Activated CD8-positive, alpha-beta T cell treated with anti-CD3 and anti-CD28 coated beads, Interleukin-2, amount 10 ng/mL, durations not matched to agents 7 days and 5 days (primary cell): Measurements from ENCODE around the gene MAPK6. TPM values are rescaled to one million over a fixed set of nuclear protein-coding genes. Genes with fewer than 3 reads are reported as not detected.
"Not testable (repeated sequence)": the region's sequence is repeated elsewhere in the genome, so short reads cannot be mapped to it uniquely, and the experiment has no call there.

Source experiments
- ATAC-seq: fragments of 150-1000 bp; cut with Tn5 transposase; one replicate; pipeline ENCODE4 v1.10.0; 2021; ENCODE audit warnings: moderate library complexity
- CTCF ChIA-PET: fragments of 350-600 bp; sonication (Branson Sonifier 250); formaldehyde crosslinking; loops from one replicate; lab custom pipeline; 2021; ENCODE audit warnings: antibody characterized with exemption; lab: Charles Lee
- POLR2A ChIA-PET: fragments of 350-600 bp; sonication (Branson Sonifier 250); formaldehyde crosslinking; loops from one replicate; lab custom pipeline; 2021; ENCODE audit warnings: antibody characterized with exemption; lab: Charles Lee
- DNase-seq: peaks from one replicate; pipeline ENCODE4 v3.0.0-alpha.2; 2020
- H3K27ac Mint-ChIP-seq: one replicate; pipeline ENCODE4 v1.8.0; 2021; ENCODE audit warnings: mild to moderate bottlenecking, mixed read lengths
- H3K27me3 Mint-ChIP-seq: one replicate; pipeline ENCODE4 v1.8.0; 2021; ENCODE audit warnings: low read depth, mixed read lengths
- H3K36me3 Mint-ChIP-seq: one replicate; pipeline ENCODE4 v1.8.0; 2021; ENCODE audit warnings: low read depth, mixed read lengths
- H3K4me1 Mint-ChIP-seq: one replicate; pipeline ENCODE4 v1.8.0; 2021; ENCODE audit warnings: low read depth, mixed read lengths
- H3K4me3 Mint-ChIP-seq: one replicate; pipeline ENCODE4 v1.8.0; 2021; ENCODE audit warnings: mild to moderate bottlenecking, mixed read lengths
- H3K9me3 Mint-ChIP-seq: one replicate; pipeline ENCODE4 v1.8.0; 2022; ENCODE audit warnings: mixed read lengths; ENCODE audit not compliant: insufficient read depth
- total RNA-seq, 2 experiments: library from RNA; stranded (reverse); gene quantifications; one replicate each; pipeline ENCODE4 v1.2.3, GENCODE V29; 2021

MAPK6 gene
- total RNA-seq, 2 experiments from 2014 or later, result 26.5 to 31.8 TPM

- not testable (repeated sequence) for H3K9me3 Mint-ChIP-seq, H3K36me3 Mint-ChIP-seq, ATAC-seq, H3K27me3 Mint-ChIP-seq, DNase-seq
- Mint-ChIP-seq H3K4me1 (peaks cover 30% of the 10 kb centered on the region), H3K27ac (peak overlapping the region; percentile 23), H3K4me3 (peak overlapping the region; percentile 35)
- POLR2A ChIA-PET, result interaction anchor here (1.2 to 1.4 kb wide), 2 partner anchors 31 to 63 kb away, joined by 3 to 4 read pairs; no protein-coding TSS in a partner anchor
- CTCF ChIA-PET, result interaction anchor here (0.7 to 3.0 kb wide), 15 partner anchors 8 to 144 kb away, joined by 3 to 15 read pairs (median 4); partner anchors contain the start of gene LEO1
Measured at GRCh38 chr15:52083037-52083359, 64.0 kb downstream of the MAPK6 start.

- no peak for DNase-seq
- Mint-ChIP-seq H3K36me3 (no peaks in the 10 kb centered on the region), H3K27ac (no peak overlapping the region), H3K4me3 (no peak overlapping the region), H3K27me3 (no peaks in the 10 kb centered on the region), H3K4me1 (peaks cover 30% of the 10 kb centered on the region), H3K9me3 (no peaks in the 10 kb centered on the region)
- ATAC-seq, result no peak
- POLR2A ChIA-PET, result interaction anchor here (0.6 to 1.4 kb wide), 3 partner anchors 16 to 64 kb away, joined by 3 to 4 read pairs (median 3); no protein-coding TSS in a partner anchor
- CTCF ChIA-PET, result interaction anchor here (0.9 to 3.0 kb wide), 12 partner anchors 8 to 144 kb away, joined by 3 to 15 read pairs (median 4); partner anchors contain the start of gene LEO1
Measured at GRCh38 chr15:52083603-52084002, 64.6 kb downstream of the MAPK6 start.

GRCh38 chr15:52085299-52085698 lies 66.3 kb downstream of the MAPK6 start:
- Mint-ChIP-seq H3K27me3 (peaks cover 6% of the 10 kb centered on the region), H3K4me1 (peaks cover 23% of the 10 kb centered on the region), H3K27ac (no peak overlapping the region), H3K9me3 (peaks cover 10% of the 10 kb centered on the region), H3K36me3 (peaks cover 4% of the 10 kb centered on the region), H3K4me3 (no peak overlapping the region)
- ATAC-seq, result no peak
- POLR2A ChIA-PET, result interaction anchor here (0.6 kb wide), 1 partner anchor 31 kb away, joined by 3 read pairs; no protein-coding TSS in a partner anchor
- DNase-seq, result no peak
- CTCF ChIA-PET, result no interaction called here

GRCh38 chr15:52086011-52086786 lies 67.2 kb downstream of the MAPK6 start:
- Mint-ChIP-seq H3K36me3 (peaks cover 4% of the 10 kb centered on the region), H3K27me3 (peaks cover 6% of the 10 kb centered on the region), H3K27ac (no peak overlapping the region), H3K4me1 (peaks cover 20% of the 10 kb centered on the region), H3K4me3 (no peak overlapping the region), H3K9me3 (peaks cover 14% of the 10 kb centered on the region)
- CTCF ChIA-PET, result no interaction called here
- ATAC-seq (no peak), DNase-seq (no peak)
- POLR2A ChIA-PET, result interaction anchor here (0.6 kb wide), 1 partner anchor 32 kb away, joined by 3 read pairs; no protein-coding TSS in a partner anchor

GRCh38 chr15:52090193-52090592 lies 71.2 kb downstream of the MAPK6 start:
- no peak overlapping the region for H3K27ac Mint-ChIP-seq
- H3K27me3 Mint-ChIP-seq, result peaks cover 13% of the 10 kb centered on the region
- peaks cover 14% of the 10 kb centered on the region for H3K9me3 Mint-ChIP-seq
- POLR2A ChIA-PET, result interaction anchor here (0.7 kb wide), 1 partner anchor 10 kb away, joined by 3 read pairs; no protein-coding TSS in a partner anchor
- no peak overlapping the region for H3K4me3 Mint-ChIP-seq
- CTCF ChIA-PET, result interaction anchor here (0.6 to 1.8 kb wide), 2 partner anchors 11 to 23 kb away, joined by 3 to 10 read pairs; no protein-coding TSS in a partner anchor
- no peaks in the 10 kb centered on the region for H3K4me1 Mint-ChIP-seq
- ATAC-seq, result no peak
- H3K36me3 Mint-ChIP-seq, result peaks cover 4% of the 10 kb centered on the region
- no peak for DNase-seq

GRCh38 chr15:52093167-52093538 lies 74.1 kb downstream of the MAPK6 start:
- no peak overlapping the region for H3K4me3 Mint-ChIP-seq
- no peak for DNase-seq

GRCh38 chr15:52093539-52094510 lies 74.8 kb downstream of the MAPK6 start:
- no peak overlapping the region for H3K27ac Mint-ChIP-seq
- ChIA-PET POLR2A (interaction anchor here (0.6 kb wide), 1 partner anchor 11 kb away, joined by 3 read pairs; no protein-coding TSS in a partner anchor), CTCF (interaction anchor here (1.2 to 1.6 kb wide), 2 partner anchors 15 to 46 kb away, joined by 3 to 5 read pairs; no protein-coding TSS in a partner anchor)
- no peak for DNase-seq
- peaks cover 4% of the 10 kb centered on the region for H3K36me3 Mint-ChIP-seq
- ATAC-seq, result no peak
- H3K9me3 Mint-ChIP-seq, result peaks cover 14% of the 10 kb centered on the region
- H3K4me3 Mint-ChIP-seq, result no peak overlapping the region
- peaks cover 17% of the 10 kb centered on the region for H3K27me3 Mint-ChIP-seq
- no peaks in the 10 kb centered on the region for H3K4me1 Mint-ChIP-seq

More at GRCh38 chr15:52093167-52093538, 74.1 kb downstream of the MAPK6 start:
- Mint-ChIP-seq H3K9me3 (peaks cover 14% of the 10 kb centered on the region), H3K4me1 (no peaks in the 10 kb centered on the region), H3K27me3 (peaks cover 17% of the 10 kb centered on the region), H3K36me3 (peaks cover 4% of the 10 kb centered on the region), H3K27ac (no peak overlapping the region)
- ATAC-seq, result no peak
- CTCF ChIA-PET, result no interaction called here
- POLR2A ChIA-PET, result no interaction called here

GRCh38 chr15:52094811-52095584 lies 76.0 kb downstream of the MAPK6 start:
- Mint-ChIP-seq H3K4me3 (no peak overlapping the region), H3K9me3 (peaks cover 6% of the 10 kb centered on the region), H3K27ac (no peak overlapping the region), H3K36me3 (no peaks in the 10 kb centered on the region), H3K4me1 (no peaks in the 10 kb centered on the region), H3K27me3 (peaks cover 15% of the 10 kb centered on the region)
- ATAC-seq (no peak), DNase-seq (no peak)
- ChIA-PET CTCF (interaction anchor here (1.2 to 1.6 kb wide), 2 partner anchors 16 to 44 kb away, joined by 3 to 5 read pairs; no protein-coding TSS in a partner anchor), POLR2A (no interaction called here)

GRCh38 chr15:52095597-52096262 lies 76.7 kb downstream of the MAPK6 start:
- POLR2A ChIA-PET, result no interaction called here
- H3K4me1 Mint-ChIP-seq, result no peaks in the 10 kb centered on the region
- CTCF ChIA-PET, result no interaction called here
- H3K36me3 Mint-ChIP-seq, result no peaks in the 10 kb centered on the region
- no peak overlapping the region for H3K27ac Mint-ChIP-seq
- no peak overlapping the region for H3K4me3 Mint-ChIP-seq
- H3K9me3 Mint-ChIP-seq, result no peaks in the 10 kb centered on the region
- DNase-seq (no peak), ATAC-seq (no peak)
- H3K27me3 Mint-ChIP-seq, result peaks cover 12% of the 10 kb centered on the region

- H3K27ac Mint-ChIP-seq, CTCF ChIA-PET, ATAC-seq, H3K36me3 Mint-ChIP-seq, H3K4me3 Mint-ChIP-seq, DNase-seq, H3K4me1 Mint-ChIP-seq, POLR2A ChIA-PET, H3K9me3 Mint-ChIP-seq: not testable (repeated sequence)
- H3K27me3 Mint-ChIP-seq, result peaks cover 12% of the 10 kb centered on the region
Measured at GRCh38 chr15:52096536-52096935, 77.5 kb downstream of the MAPK6 start.
